ENCODE measurements around the gene CDH5. TPM values are rescaled to one million over a fixed set of nuclear protein-coding genes. Genes with fewer than 3 reads are reported as not detected.

CDH5 gene
- total and polyA plus RNA-seq, 2 donors from 2014 or later: 13.9 to 41.3 TPM

DNA sequence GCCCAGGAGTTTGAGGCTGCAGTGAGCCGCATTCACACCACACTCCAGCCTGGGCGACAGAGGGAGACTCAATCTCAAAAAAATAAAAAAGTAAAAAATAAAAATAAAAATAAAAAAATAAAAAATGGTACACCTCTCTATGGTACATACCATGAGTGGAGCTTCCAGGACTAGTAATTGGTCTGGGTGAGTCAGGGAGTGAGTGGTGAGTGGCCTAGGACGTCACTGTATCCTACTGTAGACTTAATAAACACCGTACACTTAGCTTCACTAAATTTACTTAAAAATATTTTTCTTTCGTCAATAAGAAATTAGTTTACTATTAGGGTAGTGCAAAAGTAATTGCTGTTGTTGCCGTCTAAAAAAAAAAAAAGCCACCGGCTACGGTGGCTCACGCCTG, 9.0 kb downstream of the CDH5 start:
- Histone ChIP-seq H3K27ac (ENCODE audit: low read depth in 2 of 2, low read length in 2 of 2) (no peak overlapping the region), H3K36me3 (ENCODE audit: control insufficient read depth in 2 of 3, insufficient read depth in 3 of 3, low read length in 3 of 3) (no peaks in the 10 kb centered on the region), H3K9me3 (ENCODE audit: control insufficient read depth in 2 of 3, insufficient read depth in 1 of 3, low read length in 3 of 3) (peaks cover 0 to 2% (median 0%) of the 10 kb centered on the region in 3 donors), H3K4me3 (ENCODE audit: low read length in 3 of 3) (no peak overlapping the region), H3K9ac (ENCODE audit: low read length in 3 of 3) (no peak overlapping the region), H3K27me3 (ENCODE audit: control insufficient read depth, insufficient read depth, low read length) (no peaks in the 10 kb centered on the region), H3K4me1 (ENCODE audit: control insufficient read depth in 2 of 3, insufficient read depth in 2 of 3, low read depth in 1 of 3, low read length in 3 of 3) (no peaks in the 10 kb centered on the region)
- TF ChIP-seq, protein P1, sequence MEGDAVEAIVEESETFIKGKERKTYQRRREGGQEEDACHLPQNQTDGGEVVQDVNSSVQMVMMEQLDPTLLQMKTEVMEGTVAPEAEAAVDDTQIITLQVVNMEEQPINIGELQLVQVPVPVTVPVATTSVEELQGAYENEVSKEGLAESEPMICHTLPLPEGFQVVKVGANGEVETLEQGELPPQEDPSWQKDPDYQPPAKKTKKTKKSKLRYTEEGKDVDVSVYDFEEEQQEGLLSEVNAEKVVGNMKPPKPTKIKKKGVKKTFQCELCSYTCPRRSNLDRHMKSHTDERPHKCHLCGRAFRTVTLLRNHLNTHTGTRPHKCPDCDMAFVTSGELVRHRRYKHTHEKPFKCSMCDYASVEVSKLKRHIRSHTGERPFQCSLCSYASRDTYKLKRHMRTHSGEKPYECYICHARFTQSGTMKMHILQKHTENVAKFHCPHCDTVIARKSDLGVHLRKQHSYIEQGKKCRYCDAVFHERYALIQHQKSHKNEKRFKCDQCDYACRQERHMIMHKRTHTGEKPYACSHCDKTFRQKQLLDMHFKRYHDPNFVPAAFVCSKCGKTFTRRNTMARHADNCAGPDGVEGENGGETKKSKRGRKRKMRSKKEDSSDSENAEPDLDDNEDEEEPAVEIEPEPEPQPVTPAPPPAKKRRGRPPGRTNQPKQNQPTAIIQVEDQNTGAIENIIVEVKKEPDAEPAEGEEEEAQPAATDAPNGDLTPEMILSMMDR (IDR thresholded peaks at IDR 0.05; ENCODE audit: borderline replicate concordance, extremely low read depth, insufficient read depth): no peak
- no peak for DNase-seq
- intact Hi-C loops (cut with DNase I): no loop called here
- FAIRE-seq: no peak

- Histone ChIP-seq H3K27ac (ENCODE audit: low read depth in 2 of 2, low read length in 2 of 2) (no peak overlapping the region), H3K9ac (ENCODE audit: low read length in 3 of 3) (no peak overlapping the region), H3K27me3 (ENCODE audit: control insufficient read depth, insufficient read depth, low read length) (no peaks in the 10 kb centered on the region), H3K4me3 (ENCODE audit: low read length in 3 of 3) (no peak overlapping the region), H3K36me3 (ENCODE audit: control insufficient read depth in 2 of 3, insufficient read depth in 3 of 3, low read length in 3 of 3) (no peaks in the 10 kb centered on the region), H3K9me3 (ENCODE audit: control insufficient read depth in 2 of 3, insufficient read depth in 1 of 3, low read length in 3 of 3) (peaks cover 0 to 2% (median 0%) of the 10 kb centered on the region in 3 donors), H3K4me1 (ENCODE audit: control insufficient read depth in 2 of 3, insufficient read depth in 2 of 3, low read depth in 1 of 3, low read length in 3 of 3) (no peaks in the 10 kb centered on the region)
- intact Hi-C loops (cut with DNase I): no loop called here
- FAIRE-seq (no peak), DNase-seq (no peak)
- TF ChIP-seq, protein P1 (IDR thresholded peaks at IDR 0.05; ENCODE audit: borderline replicate concordance, extremely low read depth, insufficient read depth): no peak
Measured at GRCh38 chr16:66376114-66376513, 9.6 kb downstream of the CDH5 start.

- Histone ChIP-seq H3K4me1 (ENCODE audit: control insufficient read depth in 2 of 3, insufficient read depth in 2 of 3, low read depth in 1 of 3, low read length in 3 of 3) (no peaks in the 10 kb centered on the region), H3K9ac (ENCODE audit: low read length in 3 of 3) (no peak overlapping the region), H3K27ac (ENCODE audit: low read depth in 2 of 2, low read length in 2 of 2) (no peak overlapping the region), H3K9me3 (ENCODE audit: control insufficient read depth in 2 of 3, insufficient read depth in 1 of 3, low read length in 3 of 3) (peaks cover 0 to 2% (median 0%) of the 10 kb centered on the region in 3 donors), H3K27me3 (ENCODE audit: control insufficient read depth, insufficient read depth, low read length) (no peaks in the 10 kb centered on the region), H3K36me3 (ENCODE audit: control insufficient read depth in 2 of 3, insufficient read depth in 3 of 3, low read length in 3 of 3) (no peaks in the 10 kb centered on the region), H3K4me3 (ENCODE audit: low read length in 3 of 3) (no peak overlapping the region)
- TF ChIP-seq, protein P1 (IDR thresholded peaks at IDR 0.05; ENCODE audit: borderline replicate concordance, extremely low read depth, insufficient read depth): no peak
- intact Hi-C loops (cut with DNase I): no loop called here
- no peak for FAIRE-seq
- DNase-seq: no peak
Measured at GRCh38 chr16:66376577-66377305, 10.2 kb downstream of the CDH5 start.

All from kidney (tissue), 14 donors.